ENCODE measurements around the gene CDCA5. TPM values are rescaled to one million over a fixed set of nuclear protein-coding genes. Genes with fewer than 3 reads are reported as not detected.
A peak's percentile ranks its signal among the peaks of the same experiment; 100 is the strongest.

The CDCA5 gene
- total RNA-seq, 1 experiment from 2014 or later = 94.8 TPM

DNA sequence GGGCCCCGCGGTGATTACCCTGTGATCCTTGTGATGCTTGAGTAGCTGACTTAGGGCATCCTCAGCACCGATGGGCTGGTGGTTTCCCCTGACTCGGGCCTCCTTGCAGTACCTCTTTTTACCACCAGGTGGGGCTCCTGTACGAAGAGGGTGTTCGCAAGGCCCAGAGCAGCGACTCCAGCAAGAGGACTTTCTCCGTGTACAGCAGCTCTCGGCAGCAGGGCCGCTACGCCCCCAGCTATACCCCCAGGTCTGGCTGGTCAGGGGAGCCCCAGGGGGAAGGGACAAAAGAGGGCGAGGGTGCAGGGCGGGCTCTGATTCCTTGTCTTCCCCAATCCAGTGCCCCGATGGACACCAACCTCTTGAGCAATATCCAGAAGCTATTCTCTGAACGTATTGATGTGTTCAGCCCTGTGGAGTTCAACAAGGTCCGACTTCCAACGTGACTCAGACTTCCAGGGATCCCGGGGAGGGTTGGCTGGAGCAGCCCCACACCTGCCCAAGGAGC is 26.6 kb upstream of the CDCA5 start:
- Histone ChIP-seq H3K9ac (ENCODE audit: extremely low read depth, insufficient read length, low read length) (no peak overlapping the region), H3K18ac (ENCODE audit: insufficient read length, low read depth, low read length) (no peak overlapping the region), H4K91ac (ENCODE audit: insufficient read length, low read depth, low read length) (no peak overlapping the region), H2BK120ac (ENCODE audit: low read depth, low read length, poor library complexity, severe bottlenecking) (no peak overlapping the region), H4K20me1 (ENCODE audit: control insufficient read depth, insufficient read depth, insufficient read length) (no peaks in the 10 kb centered on the region), H3K27ac (ENCODE audit: insufficient read length, low read depth, low read length) (no peak overlapping the region), H3K4ac (ENCODE audit: low read depth, low read length) (no peak overlapping the region), H2AFZ (ENCODE audit: low read length) (no peak overlapping the region), H3K9me3 (ENCODE audit: control insufficient read depth, low read depth, low read length) (no peaks in the 10 kb centered on the region), H4K5ac (ENCODE audit: insufficient read length, low read depth, low read length) (no peak overlapping the region), H2AK5ac (ENCODE audit: insufficient read length, low read length) (no peak overlapping the region), H4K8ac (replicated peaks; ENCODE audit: insufficient read length, low read depth, low read length) (no peak overlapping the region), H2BK5ac (ENCODE audit: insufficient read length, low read length) (no peak overlapping the region), H3K14ac (ENCODE audit: insufficient read depth, low read length) (no peak overlapping the region), H2BK20ac (ENCODE audit: low read depth, low read length, poor library complexity, severe bottlenecking) (no peak overlapping the region), H3K79me2 (ENCODE audit: insufficient read depth, low read length) (no peaks in the 10 kb centered on the region), H2BK12ac (ENCODE audit: insufficient read length, low read depth, low read length) (no peak overlapping the region), H3K27me3 (ENCODE audit: insufficient read depth, low read length) (no peaks in the 10 kb centered on the region), H3K4me2 (ENCODE audit: insufficient read depth, insufficient read length, low read length) (no peak overlapping the region), H3K23ac (ENCODE audit: insufficient read length, low read depth, low read length) (no peak overlapping the region), H3K4me1 (ENCODE audit: insufficient read depth, low read length) (no peaks in the 10 kb centered on the region), H3K79me1 (ENCODE audit: insufficient read depth, low read depth, low read length, poor library complexity, severe bottlenecking) (no peaks in the 10 kb centered on the region), H3T11ph (ENCODE audit: low read length) (no peak overlapping the region), H3K23me2 (ENCODE audit: insufficient read length, low read depth, low read length, poor library complexity, severe bottlenecking) (peaks cover 13% of the 10 kb centered on the region), H2BK15ac (ENCODE audit: low read depth, low read length) (no peak overlapping the region), H3K56ac (ENCODE audit: insufficient read length, low read depth, low read length) (no peak overlapping the region)
- WGBS (ENCODE audit: extremely low coverage, insufficient read length, low lambda C conversion rate) = no CpG with 5 or more reads among the region's 18 CpGs
- peaks cover 2 to 23% (median 15%) of the 10 kb centered on the region in 3 experiments; a peak in 6 of 7 replicates for H3K36me3 Mint-ChIP-seq (ENCODE audit: insufficient read depth in 1 of 3, low read depth in 3 of 3)
- H3K27ac Mint-ChIP-seq = no peak overlapping the region; a peak in 1 of 7 replicates
- H3K9me3 Mint-ChIP-seq = no peaks in the 10 kb centered on the region
- peak overlapping the region in 1 of 2 experiments; percentile 29; a peak in 1 of 5 replicates for H3K4me3 Mint-ChIP-seq
- DNase-seq = peak; percentile 92
- TF ChIP-seq, protein P1, sequence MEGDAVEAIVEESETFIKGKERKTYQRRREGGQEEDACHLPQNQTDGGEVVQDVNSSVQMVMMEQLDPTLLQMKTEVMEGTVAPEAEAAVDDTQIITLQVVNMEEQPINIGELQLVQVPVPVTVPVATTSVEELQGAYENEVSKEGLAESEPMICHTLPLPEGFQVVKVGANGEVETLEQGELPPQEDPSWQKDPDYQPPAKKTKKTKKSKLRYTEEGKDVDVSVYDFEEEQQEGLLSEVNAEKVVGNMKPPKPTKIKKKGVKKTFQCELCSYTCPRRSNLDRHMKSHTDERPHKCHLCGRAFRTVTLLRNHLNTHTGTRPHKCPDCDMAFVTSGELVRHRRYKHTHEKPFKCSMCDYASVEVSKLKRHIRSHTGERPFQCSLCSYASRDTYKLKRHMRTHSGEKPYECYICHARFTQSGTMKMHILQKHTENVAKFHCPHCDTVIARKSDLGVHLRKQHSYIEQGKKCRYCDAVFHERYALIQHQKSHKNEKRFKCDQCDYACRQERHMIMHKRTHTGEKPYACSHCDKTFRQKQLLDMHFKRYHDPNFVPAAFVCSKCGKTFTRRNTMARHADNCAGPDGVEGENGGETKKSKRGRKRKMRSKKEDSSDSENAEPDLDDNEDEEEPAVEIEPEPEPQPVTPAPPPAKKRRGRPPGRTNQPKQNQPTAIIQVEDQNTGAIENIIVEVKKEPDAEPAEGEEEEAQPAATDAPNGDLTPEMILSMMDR (conservative IDR thresholded peaks at IDR 0.05) = peak; percentile 96
- H3K27me3 Mint-ChIP-seq (ENCODE audit: low read depth) = no peaks in the 10 kb centered on the region
- H3K4me1 Mint-ChIP-seq = peaks cover 15 to 19% of the 10 kb centered on the region in 2 experiments

All from H9 (cell line).